ENCODE measurements around the gene PCNA.

The PCNA gene

GRCh38 chr20:5150226-5151076 lies 30.7 kb upstream of the PCNA start:
- Histone ChIP-seq H3K4me1 (no peaks in the 10 kb centered on the region), H3K4me3 (ENCODE audit: low read depth, low read length) (no peak overlapping the region), H3K9me3 (no peaks in the 10 kb centered on the region), H3K27me3 (no peaks in the 10 kb centered on the region), H3K36me3 (no peaks in the 10 kb centered on the region)
- DNase-seq = no peak
- no peak for TF ChIP-seq CTCF (IDR thresholded peaks at IDR 0.05; ENCODE audit: low read depth, low read length)

- no peaks in the 10 kb centered on the region for H3K4me1 ChIP-seq
Measured at GRCh38 chr20:5149892-5150225, 30.1 kb upstream of the PCNA start.

GRCh38 chr20:5148581-5148980 lies 28.8 kb upstream of the PCNA start:
- no peaks in the 10 kb centered on the region for H3K27me3 ChIP-seq
- no peaks in the 10 kb centered on the region for H3K4me1 ChIP-seq
- no peaks in the 10 kb centered on the region for H3K36me3 ChIP-seq
- no peak overlapping the region for H3K4me3 ChIP-seq (ENCODE audit: low read depth, low read length)
- DNase-seq = no peak
- no peaks in the 10 kb centered on the region for H3K9me3 ChIP-seq
- no peak for TF ChIP-seq CTCF (IDR thresholded peaks at IDR 0.05; ENCODE audit: low read depth, low read length)

More at GRCh38 chr20:5149892-5150225, 30.1 kb upstream of the PCNA start:
- Histone ChIP-seq H3K4me3 (ENCODE audit: low read depth, low read length) (no peak overlapping the region), H3K9me3 (no peaks in the 10 kb centered on the region), H3K36me3 (no peaks in the 10 kb centered on the region), H3K27me3 (no peaks in the 10 kb centered on the region)
- DNase-seq = no peak
- no peak for TF ChIP-seq CTCF (IDR thresholded peaks at IDR 0.05; ENCODE audit: low read depth, low read length)

GRCh38 chr20:5146871-5147592 lies 27.3 kb upstream of the PCNA start:
- DNase-seq = no peak
- no peak overlapping the region for H3K4me3 ChIP-seq (ENCODE audit: low read depth, low read length)
- H3K9me3 ChIP-seq = no peaks in the 10 kb centered on the region
- no peaks in the 10 kb centered on the region for H3K4me1 ChIP-seq
- TF ChIP-seq CTCF (IDR thresholded peaks at IDR 0.05; ENCODE audit: low read depth, low read length) = no peak
- H3K36me3 ChIP-seq = no peaks in the 10 kb centered on the region
- H3K27me3 ChIP-seq = no peaks in the 10 kb centered on the region

GRCh38 chr20:5146099-5146668 lies 26.4 kb upstream of the PCNA start:
- Histone ChIP-seq H3K4me3 (ENCODE audit: low read depth, low read length) (no peak overlapping the region), H3K9me3 (no peaks in the 10 kb centered on the region), H3K27me3 (no peaks in the 10 kb centered on the region), H3K4me1 (no peaks in the 10 kb centered on the region), H3K36me3 (no peaks in the 10 kb centered on the region)
- no peak for TF ChIP-seq CTCF (IDR thresholded peaks at IDR 0.05; ENCODE audit: low read depth, low read length)
- DNase-seq = no peak

Measured in BE2C (cell line).